Rectal smooth muscle tissue (tissue), 1 donor: ENCODE results near the gene NTM.
"Not testable (repeated sequence)": the region's sequence is repeated elsewhere in the genome, so short reads cannot be mapped to it uniquely, and the experiment has no call there.

Experiments
- H3K27ac ChIP-seq: one replicate; pipeline ENCODE4 v1.7.0; 2013; ENCODE audit warnings: low read depth, low read length, inconsistent platforms
- H3K27me3 ChIP-seq: one replicate; pipeline ENCODE4 v1.7.0; 2013; ENCODE audit warnings: low read length; ENCODE audit not compliant: control insufficient read depth, insufficient read depth
- H3K36me3 ChIP-seq: one replicate; pipeline ENCODE4 v1.7.0; 2013; ENCODE audit warnings: low read length; ENCODE audit not compliant: control insufficient read depth, insufficient read depth
- H3K4me1 ChIP-seq: one replicate; pipeline ENCODE4 v1.7.0; 2013; ENCODE audit warnings: low read length; ENCODE audit not compliant: control insufficient read depth, insufficient read depth
- H3K4me3 ChIP-seq: one replicate; pipeline ENCODE4 v1.7.0; 2013; ENCODE audit warnings: low read length
- H3K9ac ChIP-seq: one replicate; pipeline ENCODE4 v1.7.0; 2013; ENCODE audit warnings: low read length

Gene NTM

GRCh38 chr11:131409345-131409744 is 38.9 kb downstream of the NTM start:
- H3K36me3 ChIP-seq = no peaks in the 10 kb centered on the region
- no peak overlapping the region for H3K4me3 ChIP-seq
- H3K9ac ChIP-seq = no peak overlapping the region
- no peaks in the 10 kb centered on the region for H3K27me3 ChIP-seq
- H3K4me1 ChIP-seq = no peaks in the 10 kb centered on the region
- H3K27ac ChIP-seq = no peak overlapping the region

- Histone ChIP-seq H3K4me3 (no peak overlapping the region), H3K27me3 (no peaks in the 10 kb centered on the region), H3K4me1 (no peaks in the 10 kb centered on the region), H3K27ac (no peak overlapping the region), H3K9ac (no peak overlapping the region), H3K36me3 (no peaks in the 10 kb centered on the region)
Observed at GRCh38 chr11:131411636-131412035, 41.2 kb downstream of the NTM start.

GRCh38 chr11:131412061-131412460 is 41.6 kb downstream of the NTM start:
- Histone ChIP-seq H3K27ac (no peak overlapping the region), H3K9ac (no peak overlapping the region), H3K4me1 (no peaks in the 10 kb centered on the region), H3K27me3 (no peaks in the 10 kb centered on the region), H3K4me3 (no peak overlapping the region), H3K36me3 (no peaks in the 10 kb centered on the region)

GRCh38 chr11:131413217-131413616 is 42.8 kb downstream of the NTM start:
- Histone ChIP-seq H3K27ac (no peak overlapping the region), H3K4me1 (no peaks in the 10 kb centered on the region), H3K4me3 (no peak overlapping the region), H3K27me3 (no peaks in the 10 kb centered on the region), H3K9ac (no peak overlapping the region), H3K36me3 (no peaks in the 10 kb centered on the region)

GRCh38 chr11:131418189-131418588 is 47.8 kb downstream of the NTM start:
- H3K9ac ChIP-seq = no peak overlapping the region
- H3K4me3 ChIP-seq = no peak overlapping the region
- H3K4me1 ChIP-seq = no peaks in the 10 kb centered on the region
- no peak overlapping the region for H3K27ac ChIP-seq
- no peaks in the 10 kb centered on the region for H3K36me3 ChIP-seq
- H3K27me3 ChIP-seq = no peaks in the 10 kb centered on the region

- no peaks in the 10 kb centered on the region for H3K36me3 ChIP-seq
- no peak overlapping the region for H3K4me3 ChIP-seq
- H3K27ac ChIP-seq = no peak overlapping the region
- H3K27me3 ChIP-seq = no peaks in the 10 kb centered on the region
- H3K4me1 ChIP-seq = no peaks in the 10 kb centered on the region
- H3K9ac ChIP-seq = no peak overlapping the region
Observed at GRCh38 chr11:131421066-131421855, 50.8 kb downstream of the NTM start.

- no peak overlapping the region for H3K27ac ChIP-seq
- H3K4me3 ChIP-seq = no peak overlapping the region
- no peaks in the 10 kb centered on the region for H3K4me1 ChIP-seq
- H3K9ac ChIP-seq = no peak overlapping the region
- no peaks in the 10 kb centered on the region for H3K36me3 ChIP-seq
- H3K27me3 ChIP-seq = no peaks in the 10 kb centered on the region
Observed at GRCh38 chr11:131422029-131422428, 51.6 kb downstream of the NTM start.

GRCh38 chr11:131422496-131422895 is 52.1 kb downstream of the NTM start:
- H3K27ac ChIP-seq = no peak overlapping the region
- no peak overlapping the region for H3K4me3 ChIP-seq
- H3K36me3 ChIP-seq = no peaks in the 10 kb centered on the region
- no peak overlapping the region for H3K9ac ChIP-seq
- H3K4me1 ChIP-seq = no peaks in the 10 kb centered on the region
- no peaks in the 10 kb centered on the region for H3K27me3 ChIP-seq

- Histone ChIP-seq H3K4me1 (no peaks in the 10 kb centered on the region), H3K4me3 (no peak overlapping the region), H3K36me3 (no peaks in the 10 kb centered on the region), H3K9ac (no peak overlapping the region), H3K27me3 (no peaks in the 10 kb centered on the region), H3K27ac (no peak overlapping the region)
Observed at GRCh38 chr11:131423688-131424087, 53.3 kb downstream of the NTM start.

- not testable (repeated sequence) for H3K9ac ChIP-seq, H3K27me3 ChIP-seq, H3K27ac ChIP-seq, H3K4me3 ChIP-seq, H3K36me3 ChIP-seq, H3K4me1 ChIP-seq
Observed at GRCh38 chr11:131424257-131424876, 54.0 kb downstream of the NTM start.

GRCh38 chr11:131425285-131425684 is 54.9 kb downstream of the NTM start:
- Histone ChIP-seq H3K36me3 (no peaks in the 10 kb centered on the region), H3K27ac (no peak overlapping the region), H3K4me1 (no peaks in the 10 kb centered on the region), H3K4me3 (no peak overlapping the region), H3K9ac (no peak overlapping the region), H3K27me3 (no peaks in the 10 kb centered on the region)

- Histone ChIP-seq H3K27me3 (no peaks in the 10 kb centered on the region), H3K4me1 (no peaks in the 10 kb centered on the region)
Observed at GRCh38 chr11:131428853-131429252, 58.4 kb downstream of the NTM start.

More at GRCh38 chr11:131428853-131429252, 58.4 kb downstream of the NTM start:
- Histone ChIP-seq H3K36me3 (no peaks in the 10 kb centered on the region), H3K27ac (no peak overlapping the region), H3K4me3 (no peak overlapping the region), H3K9ac (no peak overlapping the region)
